ENCODE data around the gene FBXO45. TPM values are rescaled to one million over a fixed set of nuclear protein-coding genes. Genes with fewer than 3 reads are reported as not detected.

Gene FBXO45
- total RNA-seq, 1 donor = 12.5 TPM

GRCh38 chr3:196528639-196529233 is 39.7 kb upstream of the FBXO45 start:
- TF ChIP-seq, protein P1, sequence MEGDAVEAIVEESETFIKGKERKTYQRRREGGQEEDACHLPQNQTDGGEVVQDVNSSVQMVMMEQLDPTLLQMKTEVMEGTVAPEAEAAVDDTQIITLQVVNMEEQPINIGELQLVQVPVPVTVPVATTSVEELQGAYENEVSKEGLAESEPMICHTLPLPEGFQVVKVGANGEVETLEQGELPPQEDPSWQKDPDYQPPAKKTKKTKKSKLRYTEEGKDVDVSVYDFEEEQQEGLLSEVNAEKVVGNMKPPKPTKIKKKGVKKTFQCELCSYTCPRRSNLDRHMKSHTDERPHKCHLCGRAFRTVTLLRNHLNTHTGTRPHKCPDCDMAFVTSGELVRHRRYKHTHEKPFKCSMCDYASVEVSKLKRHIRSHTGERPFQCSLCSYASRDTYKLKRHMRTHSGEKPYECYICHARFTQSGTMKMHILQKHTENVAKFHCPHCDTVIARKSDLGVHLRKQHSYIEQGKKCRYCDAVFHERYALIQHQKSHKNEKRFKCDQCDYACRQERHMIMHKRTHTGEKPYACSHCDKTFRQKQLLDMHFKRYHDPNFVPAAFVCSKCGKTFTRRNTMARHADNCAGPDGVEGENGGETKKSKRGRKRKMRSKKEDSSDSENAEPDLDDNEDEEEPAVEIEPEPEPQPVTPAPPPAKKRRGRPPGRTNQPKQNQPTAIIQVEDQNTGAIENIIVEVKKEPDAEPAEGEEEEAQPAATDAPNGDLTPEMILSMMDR (IDR thresholded peaks at IDR 0.05; ENCODE audit: insufficient read depth, low read depth, low read length) = peak; percentile 72
- peak overlapping the region; percentile 57 for H3K4me3 ChIP-seq (ENCODE audit: low read depth, low read length)
- peak; percentile 65 for DNase-seq (ENCODE audit: low read depth)

DNA sequence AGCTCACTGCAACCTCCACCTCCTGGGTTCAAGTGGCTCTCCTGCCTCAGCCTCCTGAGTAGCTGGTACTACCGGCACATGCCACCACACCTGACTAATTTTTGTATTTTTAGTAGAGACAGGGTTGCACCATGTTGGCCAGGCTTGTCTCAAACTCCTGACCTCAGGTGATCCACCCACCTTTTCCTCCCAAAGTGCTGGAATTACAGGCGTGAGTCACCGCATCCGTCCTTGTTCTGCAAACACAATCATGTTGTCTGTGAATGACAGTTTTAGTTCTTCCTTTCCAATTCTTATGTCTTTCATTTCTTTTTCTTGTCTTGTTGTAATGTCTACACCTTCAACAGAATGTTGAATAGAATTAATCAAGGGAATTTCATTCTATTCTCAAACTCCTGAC is 37.0 kb upstream of the FBXO45 start:
- no peak for DNase-seq (ENCODE audit: low read depth)
- TF ChIP-seq, protein P1 (IDR thresholded peaks at IDR 0.05; ENCODE audit: insufficient read depth, low read depth, low read length) = no peak
- no peak overlapping the region for H3K4me3 ChIP-seq (ENCODE audit: low read depth, low read length)

GRCh38 chr3:196533260-196533681 is 35.2 kb upstream of the FBXO45 start:
- DNase-seq (ENCODE audit: low read depth) = peak; percentile 37
- no peak overlapping the region for H3K4me3 ChIP-seq (ENCODE audit: low read depth, low read length)
- TF ChIP-seq, protein P1 (IDR thresholded peaks at IDR 0.05; ENCODE audit: insufficient read depth, low read depth, low read length) = no peak

- DNase-seq (ENCODE audit: low read depth) = no peak
- TF ChIP-seq, protein P1 (IDR thresholded peaks at IDR 0.05; ENCODE audit: insufficient read depth, low read depth, low read length) = peak; percentile 67
- H3K4me3 ChIP-seq (ENCODE audit: low read depth, low read length) = no peak overlapping the region
Measured at GRCh38 chr3:196537319-196537984, 31.0 kb upstream of the FBXO45 start.

DNA sequence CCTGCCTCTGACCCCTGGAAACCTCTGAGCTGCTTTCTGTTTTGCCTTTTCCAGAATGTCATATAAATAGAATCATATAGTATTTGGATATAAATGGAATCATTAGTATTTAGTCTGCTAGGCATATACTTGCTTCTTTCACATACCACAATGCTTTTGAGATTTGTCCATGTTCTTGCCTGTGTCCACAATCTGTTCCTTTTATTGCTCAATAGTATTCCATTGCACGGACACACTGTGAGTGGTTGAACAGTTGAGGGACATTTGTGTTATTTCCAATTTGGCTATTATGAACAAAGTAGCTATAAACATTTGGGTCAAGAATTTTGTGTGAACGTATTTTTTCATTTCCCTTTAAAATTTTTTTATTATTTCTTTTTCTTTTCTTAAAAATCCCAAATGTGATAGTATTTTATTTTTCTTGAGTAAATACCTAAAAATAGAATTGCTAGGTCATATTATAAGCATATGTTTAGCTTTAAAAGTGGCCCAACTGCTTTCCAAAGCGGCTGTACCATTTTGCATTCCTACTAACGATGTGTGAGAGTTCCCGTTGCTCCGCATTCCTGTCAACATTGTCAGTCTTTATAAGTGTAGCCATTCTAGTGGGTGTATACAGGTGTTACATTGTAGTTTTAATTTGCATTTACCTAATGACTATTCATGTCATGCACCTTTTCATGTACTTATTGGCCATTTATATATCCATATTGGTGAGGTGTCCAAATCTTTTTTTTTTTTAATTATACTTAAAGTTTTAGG is 26.6 kb upstream of the FBXO45 start:
- TF ChIP-seq, protein P1 (IDR thresholded peaks at IDR 0.05; ENCODE audit: insufficient read depth, low read depth, low read length) = no peak
- DNase-seq (ENCODE audit: low read depth) = no peak

DNA sequence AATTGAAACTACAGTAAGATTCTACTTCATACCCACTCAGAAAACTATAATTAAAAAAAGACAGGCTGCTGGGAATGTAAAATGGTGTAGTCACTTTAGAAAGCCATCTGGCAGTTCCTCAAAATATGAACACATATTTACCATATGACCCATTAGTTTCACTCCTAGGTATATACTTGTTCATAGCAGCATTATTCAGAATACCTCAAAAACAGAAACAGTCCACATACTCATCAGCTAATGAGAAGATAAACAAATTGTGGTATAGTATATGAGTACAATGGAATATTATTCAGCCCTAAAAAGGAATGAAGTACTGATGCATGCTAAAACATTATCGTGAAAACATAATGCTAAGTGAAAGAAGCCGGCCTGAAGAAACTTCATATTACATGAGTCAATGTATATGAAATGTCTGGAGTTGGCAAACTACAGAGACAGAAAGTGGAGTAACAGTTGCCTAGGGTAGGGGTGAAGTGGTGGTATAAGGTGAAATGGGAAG is 23.9 kb upstream of the FBXO45 start:
- TF ChIP-seq, protein P1 (IDR thresholded peaks at IDR 0.05; ENCODE audit: insufficient read depth, low read depth, low read length) = no peak
- DNase-seq (ENCODE audit: low read depth) = no peak
- no peak overlapping the region for H3K4me3 ChIP-seq (ENCODE audit: low read depth, low read length)

More for the DNA sequence above, 26.6 kb upstream of the FBXO45 start:
- H3K4me3 ChIP-seq (ENCODE audit: low read depth, low read length) = no peak overlapping the region
